CD4-positive, alpha-beta T cell treated with Interleukin-6 at 100 ng/mL for 8 hours (primary cell): Measurements from ENCODE around the gene P2RY2.

ENCODE experiments used
- DNase-seq: peaks from one replicate; pipeline ENCODE4 v3.0.0-alpha.2; 2020; ENCODE audit warnings: mixed read lengths, low spot score

Gene P2RY2

DNA sequence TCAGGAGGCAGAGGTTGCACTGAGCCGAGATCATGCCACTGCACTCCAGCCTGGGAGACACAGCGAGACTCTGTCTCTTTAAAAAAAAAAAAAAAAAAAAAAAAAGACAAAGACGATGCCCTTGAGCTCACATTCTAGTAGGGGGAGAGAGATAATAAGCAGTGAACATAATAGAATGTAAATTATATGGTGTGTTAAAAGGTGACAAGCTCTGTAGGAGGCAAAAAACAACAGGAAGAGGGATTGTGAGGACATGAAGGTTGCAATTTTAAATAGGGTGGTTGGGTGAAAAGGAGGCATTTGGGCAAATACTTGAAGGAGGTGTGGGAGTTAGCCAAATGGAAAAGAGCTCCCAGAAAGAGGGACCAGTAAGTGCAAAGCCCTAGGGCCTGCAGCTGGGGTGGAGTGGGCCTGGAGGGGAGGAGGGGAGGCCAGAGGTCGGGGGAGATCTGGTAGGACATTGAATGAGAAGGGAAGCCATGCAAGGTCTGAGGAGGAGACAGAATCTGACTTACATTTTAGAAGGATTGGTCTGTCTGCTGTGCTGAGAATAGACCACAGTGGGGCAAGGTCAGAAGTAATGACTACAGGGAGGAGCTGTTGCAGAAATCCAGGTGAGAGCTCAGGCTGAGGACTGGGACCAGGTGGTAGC lies 26.6 kb downstream of the P2RY2 start:
- no peak for DNase-seq

- DNase-seq: no peak
Measured at GRCh38 chr11:73245461-73245860, 27.4 kb downstream of the P2RY2 start.

GRCh38 chr11:73246303-73246702 lies 28.2 kb downstream of the P2RY2 start:
- DNase-seq: no peak

DNA sequence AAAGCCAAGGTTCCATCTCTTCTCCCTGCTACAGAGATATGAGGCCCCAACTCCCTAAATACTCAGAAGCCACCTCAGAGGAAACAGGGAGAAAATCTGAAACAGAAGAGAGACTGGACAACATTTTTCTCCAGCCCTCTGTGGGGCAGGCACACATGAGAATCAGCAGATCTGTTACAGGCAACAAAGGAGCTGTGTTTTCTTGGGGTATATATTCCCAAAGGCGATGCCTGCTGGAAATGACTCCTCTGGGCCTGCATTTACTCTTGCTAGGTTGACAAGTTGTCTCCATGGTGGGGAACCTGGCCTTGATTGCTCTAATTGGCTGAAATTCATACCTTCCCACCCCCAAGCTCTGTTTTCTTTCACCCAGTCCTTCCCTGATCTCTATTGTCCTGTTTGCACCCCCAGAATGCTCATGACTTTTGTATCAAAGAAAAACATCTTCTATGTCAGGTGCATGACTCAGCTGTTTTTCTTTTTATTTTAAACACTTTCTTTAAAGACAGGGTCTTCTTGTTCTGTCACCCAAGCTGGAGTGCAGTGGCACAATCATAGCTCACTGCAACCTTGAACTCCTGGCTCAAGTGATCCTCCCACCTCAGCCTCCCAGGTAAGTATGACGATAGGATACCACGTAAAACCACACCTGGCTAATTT lies 30.6 kb downstream of the P2RY2 start:
- no peak for DNase-seq

DNA sequence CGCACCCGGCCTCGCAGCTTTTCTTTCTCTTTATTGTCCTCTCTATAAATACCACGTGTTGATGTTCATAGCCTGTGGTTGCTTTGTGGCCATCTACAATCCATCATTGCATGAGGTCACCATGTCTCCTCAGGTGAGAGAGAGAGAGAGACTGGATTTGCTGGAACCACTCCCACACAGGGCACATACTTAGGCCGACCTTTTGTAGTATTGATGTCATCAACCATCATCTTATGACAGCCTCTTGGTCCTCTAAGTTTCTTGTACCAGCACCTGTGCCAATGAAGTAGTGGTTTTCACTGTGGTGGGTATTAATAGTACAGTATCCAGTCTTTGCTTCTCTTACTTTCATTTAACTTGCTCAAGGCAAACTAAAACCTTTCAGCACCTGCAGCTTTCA lies 31.2 kb downstream of the P2RY2 start:
- no peak for DNase-seq

DNA sequence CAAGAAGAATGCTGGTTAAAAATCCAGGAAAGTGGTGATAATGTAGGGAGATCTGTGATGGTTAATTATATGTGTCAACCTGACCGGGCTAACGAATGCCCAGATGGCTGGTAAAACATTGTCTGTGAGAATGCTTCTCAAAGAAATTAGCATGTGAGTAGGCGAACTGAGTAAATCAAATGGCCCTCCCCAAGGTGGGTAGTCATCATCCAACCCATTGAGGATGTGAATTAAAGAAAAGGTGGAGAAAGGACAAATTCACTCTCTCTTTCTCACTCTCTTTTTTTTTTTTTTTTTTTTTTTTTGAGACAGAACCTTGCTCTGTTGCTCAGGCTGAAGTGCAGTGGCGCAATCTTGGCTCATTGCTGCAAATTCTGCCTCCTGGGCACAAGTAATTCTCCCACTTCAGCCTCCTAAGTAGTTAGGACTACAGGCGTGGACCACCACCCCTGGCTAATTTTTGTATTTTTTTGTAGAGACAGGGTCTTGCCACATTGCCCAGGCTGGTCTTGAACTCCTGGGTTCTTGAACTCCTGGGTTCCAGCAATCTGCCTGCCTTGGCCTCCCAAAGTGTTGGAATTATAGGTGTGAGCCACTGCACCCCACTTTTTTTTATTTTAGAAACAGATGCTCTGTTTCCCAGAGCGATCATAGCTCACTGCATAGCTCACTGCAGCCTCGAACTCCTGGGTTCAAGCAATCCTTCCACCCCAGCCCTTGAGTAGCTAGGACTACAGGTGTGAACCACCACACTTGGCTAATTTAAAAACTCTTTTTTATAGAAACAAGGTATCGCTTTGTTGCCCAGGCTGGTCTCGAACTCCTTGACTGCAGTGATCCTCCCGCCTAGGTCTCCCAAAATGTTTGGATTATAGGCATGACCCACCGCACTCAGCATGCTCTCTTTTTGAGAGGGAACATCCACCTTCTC lies 32.0 kb downstream of the P2RY2 start:
- DNase-seq: no peak

GRCh38 chr11:73252577-73253191 lies 34.6 kb downstream of the P2RY2 start:
- DNase-seq: no peak

- DNase-seq: no peak
Measured at GRCh38 chr11:73257342-73258103, 39.4 kb downstream of the P2RY2 start.

DNA sequence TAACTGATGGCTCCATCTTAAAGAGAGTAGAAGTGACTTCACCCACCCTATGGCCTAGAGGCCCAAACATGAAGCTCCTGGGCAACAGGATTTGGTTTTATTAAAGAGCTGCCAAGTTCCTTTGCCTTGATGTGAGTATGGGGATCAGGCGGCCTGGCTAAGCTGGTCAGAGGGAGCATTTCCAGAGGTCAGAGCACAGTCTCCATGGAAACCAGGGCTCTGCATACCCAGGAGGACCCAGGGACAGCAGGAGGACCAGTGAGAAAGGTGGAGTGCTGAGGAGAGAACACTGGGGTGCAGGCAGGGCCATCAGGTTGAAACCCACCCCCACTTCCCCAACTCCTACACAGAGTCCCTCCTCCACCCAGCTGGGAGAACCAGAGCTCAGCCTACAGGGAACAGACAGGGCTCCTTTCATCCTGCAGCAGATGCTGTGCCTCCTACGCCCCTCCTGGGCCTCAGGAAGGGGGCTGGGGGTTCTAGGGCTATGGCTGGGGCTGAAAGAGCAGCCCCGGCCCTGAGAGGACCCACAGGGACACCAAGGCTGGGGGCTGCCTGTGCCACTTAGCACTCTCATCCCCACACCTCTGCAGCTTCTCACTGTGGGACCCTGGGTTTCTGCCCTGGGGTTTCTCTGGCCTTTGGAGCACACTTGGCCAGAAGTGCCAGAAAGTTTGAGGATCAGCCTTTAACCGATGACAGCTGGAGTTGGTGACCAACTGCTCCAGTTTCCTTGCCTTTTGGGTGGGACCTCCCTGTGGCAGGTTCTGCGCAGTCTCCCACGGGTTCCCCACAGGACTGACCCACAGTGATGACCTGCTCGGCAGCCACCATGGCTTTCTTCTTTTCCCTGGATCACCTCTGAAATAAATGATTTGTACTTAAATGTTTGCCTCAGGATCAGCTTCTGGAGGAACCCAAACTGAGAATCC lies 40.3 kb downstream of the P2RY2 start:
- DNase-seq: no peak

DNA sequence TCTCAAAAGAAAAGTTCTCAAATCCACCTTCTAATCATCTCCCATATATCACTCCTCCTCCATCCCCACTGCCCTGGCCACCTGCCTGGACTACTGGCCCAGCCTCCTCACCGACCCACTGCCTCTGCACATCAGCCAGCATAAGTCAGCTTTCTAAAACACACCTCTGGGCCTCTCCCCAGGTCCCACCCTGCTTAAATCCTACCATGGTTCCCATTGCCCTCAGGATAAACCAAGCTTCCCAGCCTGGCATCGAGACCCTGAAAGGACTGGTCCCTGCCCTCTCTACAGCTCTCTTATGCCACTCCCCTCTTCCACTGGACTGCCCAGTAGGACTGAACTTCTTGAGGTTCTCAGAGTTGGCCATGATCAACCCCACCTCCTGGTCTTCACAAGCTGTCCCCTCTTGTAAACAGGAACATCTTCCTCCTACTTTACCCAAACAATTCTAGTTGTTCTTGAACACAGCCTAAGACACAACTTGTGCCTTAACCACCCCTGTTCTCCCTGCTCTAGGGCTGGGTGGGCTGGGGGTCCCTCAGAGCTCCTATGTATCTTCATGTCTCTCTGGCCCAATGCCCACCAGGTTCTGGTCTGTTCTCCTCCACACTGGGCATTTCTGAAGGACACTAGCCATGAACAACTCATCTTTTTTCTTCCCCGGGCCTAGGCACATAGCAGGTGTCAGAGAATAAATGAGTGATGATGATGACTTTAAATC lies 41.5 kb downstream of the P2RY2 start:
- no peak for DNase-seq

DNA sequence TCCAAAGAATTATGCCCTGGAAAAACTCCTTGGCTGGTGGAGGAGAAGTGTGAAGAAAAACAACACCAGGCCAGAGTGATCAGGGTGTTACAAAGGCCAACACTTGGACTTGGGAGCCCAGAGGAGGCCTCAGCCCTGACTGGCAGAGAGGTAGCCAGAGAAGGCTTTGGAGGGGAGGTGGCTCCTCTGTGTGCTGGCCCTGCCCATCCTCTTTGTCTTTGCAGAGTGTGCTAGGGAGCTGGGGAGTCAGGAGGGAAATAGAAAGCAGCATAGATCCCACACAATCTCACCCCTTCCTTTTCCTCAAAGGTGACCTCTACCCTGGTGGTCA lies 42.0 kb downstream of the P2RY2 start:
- DNase-seq: no peak

DNA sequence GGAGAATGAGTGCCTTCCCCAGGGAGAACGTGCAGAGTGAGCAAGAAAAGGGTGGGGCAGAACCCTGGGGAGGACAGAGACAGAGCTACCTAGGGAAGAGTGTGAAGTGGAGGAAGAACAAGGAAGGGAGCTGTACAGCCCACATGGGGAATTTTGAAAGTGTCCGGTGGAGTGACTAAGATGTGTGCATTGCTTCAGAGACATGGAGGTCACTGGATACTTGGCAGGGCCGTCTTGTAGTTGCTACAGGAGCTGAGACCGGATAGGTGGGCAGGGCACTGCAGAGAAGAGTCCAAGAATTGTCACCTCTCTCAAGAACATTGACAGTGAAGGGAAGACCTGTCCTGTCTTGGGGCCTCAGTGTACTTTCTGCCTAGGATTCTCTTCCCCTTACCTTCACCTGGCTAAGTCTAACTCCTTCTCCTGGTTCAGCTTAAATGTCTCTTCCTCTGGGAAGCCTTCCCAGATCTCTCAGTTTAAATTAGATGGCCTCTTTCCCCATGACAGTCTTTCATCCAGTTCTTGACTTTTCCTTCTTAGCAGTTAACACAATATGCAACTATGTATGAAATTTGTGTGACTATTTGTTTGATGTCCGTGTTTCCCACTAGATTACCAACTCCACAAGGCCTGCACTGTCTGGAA lies 44.9 kb downstream of the P2RY2 start:
- DNase-seq: no peak

DNA sequence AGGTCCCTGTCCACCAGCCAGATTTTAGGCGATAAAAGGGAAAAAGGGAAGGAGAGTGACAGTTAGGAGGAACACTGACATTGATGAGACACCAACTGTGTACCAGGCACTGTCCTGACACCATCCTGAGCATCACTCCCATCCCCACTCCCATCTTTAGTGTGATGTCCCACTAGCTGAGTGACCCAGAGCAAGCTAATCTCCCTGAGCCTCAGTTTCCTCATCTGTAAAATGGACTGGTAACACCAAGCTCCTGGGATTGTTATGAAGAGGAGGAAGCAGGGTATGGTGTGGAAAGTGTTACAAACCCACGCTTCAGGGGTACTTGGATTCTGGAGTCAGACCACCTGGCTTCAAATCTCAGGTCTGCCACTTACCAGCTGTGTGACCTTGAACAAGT lies 45.6 kb downstream of the P2RY2 start:
- no peak for DNase-seq

GRCh38 chr11:73265278-73265810 lies 47.3 kb downstream of the P2RY2 start:
- no peak for DNase-seq

GRCh38 chr11:73265853-73266645 lies 48.0 kb downstream of the P2RY2 start:
- DNase-seq: no peak

DNA sequence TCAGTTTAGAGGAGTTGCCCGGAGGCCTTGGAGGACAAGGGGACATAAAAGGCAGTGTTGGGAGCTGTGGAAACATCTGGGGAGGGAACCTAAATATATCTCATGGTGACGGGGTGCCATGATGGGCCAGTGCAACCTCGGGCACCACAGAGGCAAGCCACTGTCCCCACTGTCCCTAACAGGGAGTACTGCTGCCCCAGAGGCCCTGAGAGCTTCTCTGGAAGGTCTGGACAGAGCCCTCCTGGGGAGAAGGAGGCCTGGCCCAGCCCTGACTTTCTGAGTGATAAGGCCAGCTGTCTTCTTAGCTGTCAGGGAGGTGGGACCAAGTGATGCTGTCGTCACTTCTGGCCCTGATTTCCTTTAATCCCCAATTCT lies 48.6 kb downstream of the P2RY2 start:
- DNase-seq: no peak

- no peak for DNase-seq
Measured at GRCh38 chr11:73267122-73267846, 49.2 kb downstream of the P2RY2 start.
